Kasumi-1 (cell line): ENCODE results near the gene VEGFA.
A peak's percentile ranks its signal among the peaks of the same experiment; 100 is the strongest.

Experiments
- DNase-seq, 2 experiments: peaks; one replicate each; lab custom pipeline; 2025; lab: John Stamatoyannopoulos, UW

Gene VEGFA

DNA sequence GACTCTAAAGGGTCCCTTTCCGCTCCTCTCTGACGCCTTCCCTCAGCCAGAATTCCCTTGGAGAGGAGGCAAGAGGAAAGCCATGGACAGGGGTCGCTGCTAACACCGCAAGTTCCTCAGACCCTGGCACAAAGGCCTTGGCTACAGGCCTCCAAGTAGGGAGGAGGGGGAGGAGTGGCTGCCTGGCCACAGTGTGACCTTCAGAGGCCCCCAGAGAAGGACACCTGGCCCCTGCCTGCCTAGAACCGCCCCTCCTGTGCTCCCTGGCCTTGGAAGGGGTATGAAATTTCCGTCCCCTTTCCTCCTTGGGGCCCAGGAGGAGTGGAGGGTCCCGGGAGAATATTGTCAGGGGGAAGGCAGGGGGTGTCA, 2.7 kb downstream of the VEGFA start:
- DNase-seq: no peak

DNA sequence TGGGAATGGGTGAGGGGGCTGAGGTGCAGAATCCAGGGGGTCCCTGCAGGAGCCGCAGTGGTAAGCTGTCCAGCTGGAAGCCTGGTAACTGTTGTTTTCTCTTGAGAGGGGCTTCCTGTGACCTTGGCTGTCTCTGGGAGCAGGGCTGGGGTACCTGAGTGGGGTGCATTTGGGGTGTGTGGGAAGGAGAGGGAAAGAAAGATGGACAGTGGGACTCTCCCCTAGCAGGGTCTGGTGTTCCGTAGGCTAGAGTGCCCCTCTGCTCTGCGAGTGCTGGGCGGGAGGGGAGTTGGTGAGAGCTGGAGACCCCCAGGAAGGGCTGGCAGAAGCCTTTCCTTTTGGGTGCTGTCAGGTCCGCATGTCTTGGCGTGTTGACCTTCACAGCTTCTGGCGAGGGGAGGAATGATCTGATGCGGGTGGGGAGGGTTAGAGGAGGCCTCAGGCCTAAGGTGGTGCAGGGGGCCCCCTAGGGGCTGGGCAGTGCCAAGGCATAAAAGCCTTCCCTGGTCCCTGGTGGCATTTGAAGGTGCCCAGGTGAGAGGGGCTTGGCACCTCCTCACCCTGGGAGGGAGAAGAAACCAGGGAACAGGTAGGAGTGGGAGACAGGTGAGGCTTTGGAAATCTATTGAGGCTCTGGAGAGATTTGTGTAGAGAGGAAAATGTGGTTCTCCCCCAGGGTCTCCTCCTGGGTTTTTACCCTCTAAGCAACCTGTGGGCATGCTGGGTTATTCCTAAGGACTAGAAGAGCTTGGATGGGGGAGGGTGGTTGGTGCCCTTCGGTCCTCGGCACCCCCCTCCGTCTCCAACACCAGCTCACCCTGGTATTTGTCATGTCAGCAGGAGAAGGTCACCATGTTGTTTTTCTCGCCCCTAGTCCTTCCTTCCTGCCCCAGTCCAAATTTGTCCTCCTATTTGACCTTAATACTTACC, 3.3 kb downstream of the VEGFA start:
- DNase-seq: peak; percentile 54 to 68

DNA sequence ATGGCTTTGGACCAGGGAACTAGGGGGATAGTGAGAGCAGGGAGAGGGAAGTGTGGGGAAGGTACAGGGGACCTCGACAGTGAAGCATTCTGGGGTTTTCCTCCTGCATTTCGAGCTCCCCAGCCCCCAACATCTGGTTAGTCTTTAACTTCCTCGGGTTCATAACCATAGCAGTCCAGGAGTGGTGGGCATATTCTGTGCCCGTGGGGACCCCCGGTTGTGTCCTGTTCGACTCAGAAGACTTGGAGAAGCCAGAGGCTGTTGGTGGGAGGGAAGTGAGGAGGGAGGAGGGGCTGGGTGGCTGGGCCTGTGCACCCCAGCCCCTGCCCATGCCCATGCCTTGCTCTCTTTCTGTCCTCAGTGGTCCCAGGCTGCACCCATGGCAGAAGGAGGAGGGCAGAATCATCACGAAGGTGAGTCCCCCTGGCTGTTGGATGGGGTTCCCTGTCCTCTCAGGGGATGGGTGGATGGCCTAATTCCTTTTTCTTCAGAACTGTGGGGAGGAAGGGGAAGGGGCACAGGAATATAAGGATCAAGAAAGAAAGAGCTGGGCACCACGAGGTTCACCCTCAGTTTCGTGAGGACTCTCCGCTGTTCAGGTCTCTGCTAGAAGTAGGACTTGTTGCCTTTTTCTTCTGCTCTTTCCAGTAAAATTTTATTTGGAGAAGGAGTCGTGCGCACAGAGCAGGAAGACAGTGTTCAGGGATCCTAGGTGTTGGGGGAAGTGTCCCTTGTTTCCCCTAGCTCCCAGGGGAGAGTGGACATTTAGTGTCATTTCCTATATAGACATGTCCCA, 4.2 kb downstream of the VEGFA start:
- DNase-seq: no peak

DNA sequence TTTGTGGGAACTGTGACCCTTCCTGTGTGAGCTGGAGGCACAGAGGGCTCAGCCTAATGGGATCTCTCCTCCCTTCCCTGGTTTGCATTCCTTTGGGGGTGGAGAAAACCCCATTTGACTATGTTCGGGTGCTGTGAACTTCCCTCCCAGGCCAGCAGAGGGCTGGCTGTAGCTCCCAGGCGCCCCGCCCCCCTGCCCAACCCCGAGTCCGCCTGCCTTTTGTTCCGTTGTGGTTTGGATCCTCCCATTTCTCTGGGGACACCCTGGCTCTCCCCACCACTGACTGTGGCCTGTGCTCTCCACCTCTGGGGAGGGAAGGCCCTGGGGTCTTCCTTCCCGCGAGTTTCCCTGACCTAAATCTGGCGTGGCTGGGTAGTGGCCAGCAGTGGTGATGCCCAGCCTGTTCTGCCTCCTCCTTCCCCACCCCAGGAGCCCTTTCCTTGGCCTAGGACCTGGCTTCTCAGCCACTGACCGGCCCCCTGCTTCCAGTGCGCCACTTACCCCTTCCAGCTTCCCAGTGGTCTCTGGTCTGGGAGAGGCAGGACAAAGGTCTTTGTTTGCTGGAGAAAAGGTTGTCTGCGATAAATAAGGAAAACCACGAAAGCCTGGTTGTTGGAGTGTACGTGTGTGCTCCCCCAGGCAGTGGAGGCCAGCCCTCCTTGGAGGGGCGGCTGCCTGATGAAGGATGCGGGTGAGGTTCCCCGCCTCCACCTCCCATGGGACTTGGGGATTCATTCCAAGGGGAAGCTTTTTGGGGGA, 4.9 kb downstream of the VEGFA start:
- peak; percentile 83 for DNase-seq

DNA sequence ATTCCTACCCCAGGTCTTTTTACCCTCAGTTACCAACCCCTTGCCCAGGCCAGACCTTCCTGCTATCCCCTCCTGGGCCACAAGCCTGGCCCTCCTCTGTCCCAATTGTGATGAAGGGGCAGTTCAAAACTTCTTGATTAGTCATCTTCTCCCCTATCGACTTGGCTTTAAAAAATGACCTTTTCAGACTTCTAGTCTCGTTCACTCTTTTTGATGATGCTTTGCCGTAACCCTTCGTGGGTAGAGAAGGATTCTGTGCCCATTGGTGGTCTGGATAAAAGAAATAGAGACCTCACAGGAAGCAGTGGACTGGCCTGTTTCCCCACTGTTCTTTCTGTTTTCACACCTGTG, 5.5 kb downstream of the VEGFA start:
- DNase-seq: no peak

DNA sequence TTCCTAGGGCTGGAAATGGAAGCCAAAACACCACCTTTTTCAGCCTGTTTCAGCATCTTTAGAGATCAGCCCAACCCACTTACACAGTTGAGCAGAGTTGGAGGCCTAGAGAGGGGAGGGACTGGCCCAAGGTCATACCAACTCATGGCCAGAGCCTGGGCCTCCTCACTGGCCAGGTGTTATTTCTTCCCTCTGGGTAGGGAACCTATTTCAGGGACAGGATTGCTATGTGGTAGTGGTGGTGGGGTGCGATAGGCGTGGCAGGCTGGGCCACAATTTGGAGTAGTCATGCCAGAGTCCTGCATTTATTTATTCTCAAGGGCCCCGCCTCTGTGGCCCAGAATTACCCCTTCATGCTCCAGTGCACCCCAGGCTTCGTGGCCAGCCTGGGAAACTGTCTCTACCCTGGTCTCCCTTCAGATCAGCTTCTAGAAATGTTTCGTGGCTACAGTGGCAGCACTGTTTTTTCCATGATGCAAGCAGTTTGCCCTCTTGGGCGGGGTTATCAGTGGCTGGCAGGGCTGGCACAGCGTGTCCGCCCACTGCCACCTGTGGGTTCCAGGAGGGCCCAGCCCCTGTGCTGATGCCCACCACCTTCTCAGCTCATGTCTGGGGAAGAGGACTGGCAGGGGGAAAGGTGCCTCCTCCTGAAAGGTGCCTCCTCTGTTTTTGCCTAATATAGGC, 6.2 kb downstream of the VEGFA start:
- no peak for DNase-seq

DNA sequence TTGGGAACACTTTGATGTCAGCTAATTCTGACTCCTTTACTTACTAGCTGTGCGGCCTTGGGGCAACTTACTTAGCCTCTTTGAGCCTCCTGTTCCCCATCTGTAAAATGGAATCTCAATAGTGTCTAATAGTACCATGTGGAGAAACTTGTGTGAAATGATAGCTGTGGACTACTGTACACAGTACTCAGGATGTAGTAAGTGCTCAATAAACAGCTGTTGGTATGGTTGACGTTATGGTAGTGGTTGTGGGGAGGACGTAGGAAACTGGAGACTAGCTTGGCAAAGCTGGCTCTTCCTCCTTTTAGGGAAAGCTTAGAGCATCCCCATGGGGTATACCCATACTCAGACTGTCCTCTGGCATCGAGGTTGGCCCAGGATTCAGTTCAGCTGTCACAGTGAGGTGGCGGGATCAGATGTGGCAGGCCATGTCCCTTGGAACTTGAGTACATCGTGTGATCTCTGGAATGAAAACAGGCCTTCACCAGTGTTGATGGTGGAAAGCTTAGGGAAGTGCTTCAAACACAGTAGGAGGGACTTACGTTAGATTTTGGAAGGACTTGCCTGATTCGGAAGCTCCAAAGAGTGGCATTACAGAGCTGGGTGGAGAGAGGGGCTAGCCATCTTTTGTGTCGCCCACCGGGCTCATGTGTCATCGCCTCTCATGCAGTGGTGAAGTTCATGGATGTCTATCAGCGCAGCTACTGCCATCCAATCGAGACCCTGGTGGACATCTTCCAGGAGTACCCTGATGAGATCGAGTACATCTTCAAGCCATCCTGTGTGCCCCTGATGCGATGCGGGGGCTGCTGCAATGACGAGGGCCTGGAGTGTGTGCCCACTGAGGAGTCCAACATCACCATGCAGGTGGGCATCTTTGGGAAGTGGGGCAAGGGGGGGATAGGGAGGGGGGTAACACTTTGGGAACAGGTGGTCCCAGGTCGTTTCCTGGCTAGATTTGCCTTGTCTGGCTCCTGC, 7.1 kb downstream of the VEGFA start:
- DNase-seq: no peak

DNA sequence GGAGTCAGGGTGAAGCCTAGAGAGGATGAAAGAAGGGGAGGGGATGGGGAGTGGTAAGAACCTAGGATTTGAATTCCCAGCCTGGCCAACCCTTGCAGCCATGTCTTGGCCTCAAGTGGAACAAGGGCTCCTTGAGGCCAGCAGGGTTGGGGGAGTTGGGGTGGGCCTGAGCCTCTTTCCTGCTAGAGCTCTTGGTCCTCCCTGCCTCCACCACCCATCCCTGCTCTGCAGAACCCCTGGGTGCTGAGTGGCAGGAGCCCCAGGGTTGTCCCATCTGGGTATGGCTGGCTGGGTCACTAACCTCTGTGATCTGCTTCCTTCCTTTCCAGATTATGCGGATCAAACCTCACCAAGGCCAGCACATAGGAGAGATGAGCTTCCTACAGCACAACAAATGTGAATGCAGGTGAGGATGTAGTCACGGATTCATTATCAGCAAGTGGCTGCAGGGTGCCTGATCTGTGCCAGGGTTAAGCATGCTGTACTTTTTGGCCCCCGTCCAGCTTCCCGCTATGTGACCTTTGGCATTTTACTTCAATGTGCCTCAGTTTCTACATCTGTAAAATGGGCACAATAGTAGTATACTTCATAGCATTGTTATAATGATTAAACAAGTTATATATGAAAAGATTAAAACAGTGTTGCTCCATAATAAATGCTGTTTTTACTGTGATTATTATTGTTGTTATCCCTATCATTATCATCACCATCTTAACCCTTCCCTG, 8.3 kb downstream of the VEGFA start:
- DNase-seq: no peak

DNA sequence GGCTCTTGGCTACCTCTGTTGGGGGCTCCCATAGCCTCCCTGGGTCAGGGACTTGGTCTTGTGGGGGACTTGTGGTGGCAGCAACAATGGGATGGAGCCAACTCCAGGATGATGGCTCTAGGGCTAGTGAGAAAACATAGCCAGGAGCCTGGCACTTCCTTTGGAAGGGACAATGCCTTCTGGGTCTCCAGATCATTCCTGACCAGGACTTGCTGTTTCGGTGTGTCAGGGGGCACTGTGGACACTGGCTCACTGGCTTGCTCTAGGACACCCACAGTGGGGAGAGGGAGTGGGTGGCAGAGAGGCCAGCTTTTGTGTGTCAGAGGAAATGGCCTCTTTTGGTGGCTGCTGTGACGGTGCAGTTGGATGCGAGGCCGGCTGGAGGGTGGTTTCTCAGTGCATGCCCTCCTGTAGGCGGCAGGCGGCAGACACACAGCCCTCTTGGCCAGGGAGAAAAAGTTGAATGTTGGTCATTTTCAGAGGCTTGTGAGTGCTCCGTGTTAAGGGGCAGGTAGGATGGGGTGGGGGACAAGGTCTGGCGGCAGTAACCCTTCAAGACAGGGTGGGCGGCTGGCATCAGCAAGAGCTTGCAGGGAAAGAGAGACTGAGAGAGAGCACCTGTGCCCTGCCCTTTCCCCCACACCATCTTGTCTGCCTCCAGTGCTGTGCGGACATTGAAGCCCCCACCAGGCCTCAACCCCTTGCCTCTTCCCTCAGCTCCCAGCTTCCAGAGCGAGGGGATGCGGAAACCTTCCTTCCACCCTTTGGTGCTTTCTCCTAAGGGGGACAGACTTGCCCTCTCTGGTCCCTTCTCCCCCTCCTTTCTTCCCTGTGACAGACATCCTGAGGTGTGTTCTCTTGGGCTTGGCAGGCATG, 9.2 kb downstream of the VEGFA start:
- no peak for DNase-seq

DNA sequence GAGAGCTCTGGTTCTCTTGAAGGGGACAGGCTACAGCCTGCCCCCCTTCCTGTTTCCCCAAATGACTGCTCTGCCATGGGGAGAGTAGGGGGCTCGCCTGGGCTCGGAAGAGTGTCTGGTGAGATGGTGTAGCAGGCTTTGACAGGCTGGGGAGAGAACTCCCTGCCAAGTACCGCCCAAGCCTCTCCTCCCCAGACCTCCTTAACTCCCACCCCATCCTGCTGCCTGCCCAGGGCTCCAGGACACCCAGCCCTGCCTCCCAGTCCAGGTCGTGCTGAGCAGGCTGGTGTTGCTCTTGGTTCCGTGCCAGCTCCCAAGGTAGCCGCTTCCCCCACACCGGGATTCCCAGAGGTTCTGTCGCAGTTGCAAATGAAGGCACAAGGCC, 9.8 kb downstream of the VEGFA start:
- no peak for DNase-seq

DNA sequence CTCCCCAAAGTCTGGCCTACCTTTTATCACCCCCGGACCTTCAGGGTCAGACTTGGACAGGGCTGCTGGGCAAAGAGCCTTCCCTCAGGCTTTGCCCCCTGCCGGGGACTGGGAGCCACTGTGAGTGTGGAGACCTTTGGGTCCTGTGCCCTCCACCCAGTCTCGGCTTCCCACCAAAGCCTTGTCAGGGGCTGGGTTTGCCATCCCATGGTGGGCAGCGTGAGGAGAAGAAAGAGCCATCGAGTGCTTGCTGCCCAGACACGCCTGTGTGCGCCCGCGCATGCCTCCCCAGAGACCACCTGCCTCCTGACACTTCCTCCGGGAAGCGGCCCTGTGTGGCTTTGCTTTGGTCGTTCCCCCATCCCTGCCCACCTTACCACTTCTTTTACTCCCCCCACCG, 10.3 kb downstream of the VEGFA start:
- DNase-seq: no peak

DNA sequence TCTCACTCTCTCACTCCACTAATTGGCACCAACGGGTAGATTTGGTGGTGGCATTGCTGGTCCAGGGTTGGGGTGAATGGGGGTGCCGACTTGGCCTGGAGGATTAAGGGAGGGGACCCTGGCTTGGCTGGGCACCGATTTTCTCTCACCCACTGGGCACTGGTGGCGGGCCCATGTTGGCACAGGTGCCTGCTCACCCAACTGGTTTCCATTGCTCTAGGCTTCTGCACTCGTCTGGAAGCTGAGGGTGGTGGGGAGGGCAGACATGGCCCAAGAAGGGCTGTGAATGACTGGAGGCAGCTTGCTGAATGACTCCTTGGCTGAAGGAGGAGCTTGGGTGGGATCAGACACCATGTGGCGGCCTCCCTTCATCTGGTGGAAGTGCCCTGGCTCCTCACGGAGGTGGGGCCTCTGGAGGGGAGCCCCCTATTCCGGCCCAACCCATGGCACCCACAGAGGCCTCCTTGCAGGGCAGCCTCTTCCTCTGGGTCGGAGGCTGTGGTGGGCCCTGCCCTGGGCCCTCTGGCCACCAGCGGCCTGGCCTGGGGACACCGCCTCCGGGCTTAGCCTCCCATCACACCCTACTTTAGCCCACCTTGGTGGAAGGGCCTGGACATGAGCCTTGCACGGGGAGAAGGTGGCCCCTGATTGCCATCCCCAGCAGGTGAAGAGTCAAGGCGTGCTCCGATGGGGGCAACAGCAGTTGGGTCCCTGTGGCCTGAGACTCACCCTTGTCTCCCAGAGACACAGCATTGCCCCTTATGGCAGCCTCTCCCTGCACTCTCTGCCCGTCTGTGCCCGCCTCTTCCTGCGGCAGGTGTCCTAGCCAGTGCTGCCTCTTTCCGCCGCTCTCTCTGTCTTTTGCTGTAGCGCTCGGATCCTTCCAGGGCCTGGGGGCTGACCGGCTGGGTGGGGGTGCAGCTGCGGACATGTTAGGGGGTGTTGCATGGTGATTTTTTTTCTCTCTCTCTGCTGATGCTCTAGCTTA, 11.2 kb downstream of the VEGFA start:
- no peak for DNase-seq

DNA sequence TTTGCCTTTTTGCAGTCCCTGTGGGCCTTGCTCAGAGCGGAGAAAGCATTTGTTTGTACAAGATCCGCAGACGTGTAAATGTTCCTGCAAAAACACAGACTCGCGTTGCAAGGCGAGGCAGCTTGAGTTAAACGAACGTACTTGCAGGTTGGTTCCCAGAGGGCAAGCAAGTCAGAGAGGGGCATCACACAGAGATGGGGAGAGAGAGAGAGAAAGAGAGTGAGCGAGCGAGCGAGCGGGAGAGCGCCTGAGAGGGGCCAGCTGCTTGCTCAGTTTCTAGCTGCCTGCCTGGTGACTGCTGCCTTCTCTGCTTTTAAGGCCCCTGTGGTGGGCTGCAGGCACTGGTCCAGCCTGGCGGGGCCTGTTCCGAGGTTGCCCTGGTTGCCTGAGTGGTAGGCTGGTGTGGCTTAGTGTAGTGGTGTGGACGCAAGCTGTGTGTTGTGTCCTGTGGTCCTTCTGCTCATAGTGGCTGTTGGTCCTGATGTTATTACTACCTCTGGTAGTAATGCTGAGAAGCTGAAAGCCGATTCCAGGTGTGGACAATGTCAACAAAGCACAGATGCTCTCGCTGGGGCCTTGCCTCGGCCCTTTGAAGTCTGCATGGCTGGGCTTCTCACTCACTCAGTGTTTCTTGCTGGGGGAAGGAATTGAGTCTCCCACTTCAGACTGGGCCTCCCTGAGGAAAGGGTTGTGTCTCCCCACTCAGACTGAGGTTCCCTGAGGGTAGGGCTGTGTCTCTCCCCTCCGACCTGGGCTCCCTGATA, 12.1 kb downstream of the VEGFA start:
- no peak for DNase-seq

DNA sequence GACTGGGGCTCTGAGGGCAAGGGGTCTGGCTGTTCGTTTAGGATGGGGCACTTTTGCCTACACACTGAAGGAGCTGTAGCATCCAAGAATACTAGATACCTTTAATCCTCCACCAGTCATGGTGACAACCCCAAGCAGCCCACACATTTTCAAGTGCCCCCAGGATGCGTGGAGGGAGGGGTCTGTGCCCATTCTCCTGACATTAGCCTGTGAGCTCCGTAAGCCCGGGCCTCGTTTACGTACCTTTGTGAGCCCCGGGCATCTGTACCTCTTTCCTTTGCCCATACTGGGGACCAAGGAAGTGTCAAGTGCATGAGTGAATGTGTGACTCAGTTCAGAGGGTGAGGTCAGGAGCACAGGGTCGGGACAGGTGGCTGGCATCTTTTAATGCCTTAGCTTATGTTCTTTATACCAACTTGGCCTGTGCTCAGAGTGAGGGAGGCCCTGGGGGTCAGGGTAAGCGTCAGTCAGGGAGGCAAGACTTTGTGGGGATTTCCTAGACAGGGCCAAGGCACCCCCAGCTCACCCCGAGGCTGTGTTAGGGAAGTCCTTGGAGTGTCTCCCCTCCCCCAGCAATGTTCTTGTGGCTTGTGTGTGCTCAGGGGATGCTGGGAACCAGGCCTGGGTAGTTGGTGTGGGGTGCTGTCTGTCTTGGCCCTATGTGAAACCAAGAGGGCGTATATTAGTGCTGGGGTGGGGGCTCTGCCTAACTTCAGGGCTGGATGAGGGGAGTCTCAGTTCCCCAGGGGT, 12.9 kb downstream of the VEGFA start:
- DNase-seq: no peak

DNA sequence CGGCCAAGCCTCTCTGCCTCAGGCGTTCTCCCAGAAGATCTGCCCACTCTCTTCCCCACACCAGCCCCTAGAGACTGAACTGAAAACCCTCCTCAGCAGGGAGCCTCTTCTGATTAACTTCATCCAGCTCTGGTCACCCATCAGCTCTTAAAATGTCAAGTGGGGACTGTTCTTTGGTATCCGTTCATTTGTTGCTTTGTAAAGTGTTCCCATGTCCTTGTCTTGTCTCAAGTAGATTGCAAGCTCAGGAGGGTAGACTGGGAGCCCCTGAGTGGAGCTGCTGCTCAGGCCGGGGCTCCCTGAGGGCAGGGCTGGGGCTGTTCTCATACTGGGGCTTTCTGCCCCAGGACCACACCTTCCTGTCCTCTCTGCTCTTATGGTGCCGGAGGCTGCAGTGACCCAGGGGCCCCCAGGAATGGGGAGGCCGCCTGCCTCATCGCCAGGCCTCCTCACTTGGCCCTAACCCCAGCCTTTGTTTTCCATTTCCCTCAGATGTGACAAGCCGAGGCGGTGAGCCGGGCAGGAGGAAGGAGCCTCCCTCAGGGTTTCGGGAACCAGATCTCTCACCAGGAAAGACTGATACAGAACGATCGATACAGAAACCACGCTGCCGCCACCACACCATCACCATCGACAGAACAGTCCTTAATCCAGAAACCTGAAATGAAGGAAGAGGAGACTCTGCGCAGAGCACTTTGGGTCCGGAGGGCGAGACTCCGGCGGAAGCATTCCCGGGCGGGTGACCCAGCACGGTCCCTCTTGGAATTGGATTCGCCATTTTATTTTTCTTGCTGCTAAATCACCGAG, 14.2 kb downstream of the VEGFA start:
- no peak for DNase-seq
